ENCODE measurements around the gene CACNA1C.

- TF ChIP-seq CTCF (conservative IDR thresholded peaks at IDR 0.05 in 1 of 2, IDR thresholded peaks at IDR 0.05 in 1 of 2; ENCODE audit: low read depth in 1 of 2, low read length in 2 of 2) (no peak), EZH2 (IDR thresholded peaks at IDR 0.05; ENCODE audit: low read length, missing control alignments) (no peak)
Observed at GRCh38 chr12:2092354-2092753, 39.6 kb downstream of the CACNA1C start.
